ENCODE measurements around the gene HEATR5A.
"Not testable (repeated sequence)": the region's sequence is repeated elsewhere in the genome, so short reads cannot be mapped to it uniquely, and the experiment has no call there.

HEATR5A gene

DNA sequence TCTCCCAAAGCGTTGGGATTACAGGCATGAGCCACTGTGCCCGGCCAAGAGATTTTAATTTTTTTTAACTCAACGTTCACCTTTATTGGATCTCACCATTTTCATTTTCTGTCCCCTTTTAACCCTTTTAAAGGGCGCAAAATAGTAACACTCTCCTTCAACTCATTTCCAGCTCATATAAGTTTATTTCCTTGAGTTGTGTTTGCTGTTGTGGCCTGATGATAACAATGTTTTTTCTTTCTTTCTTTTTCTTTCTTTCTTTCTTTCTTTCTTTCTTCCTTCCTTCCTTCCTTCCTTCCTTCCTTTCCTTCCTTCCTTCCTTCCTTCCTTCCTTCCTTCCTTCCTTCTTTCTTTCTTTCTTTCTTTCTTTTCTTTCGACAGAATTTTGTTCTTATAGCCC lies 143.9 kb downstream of the HEATR5A start:
- H3K9ac ChIP-seq (ENCODE audit: low read length); H3K27me3 ChIP-seq (replicated peaks; ENCODE audit: control insufficient read depth, insufficient read depth, low read length); H3K4me3 ChIP-seq (ENCODE audit: low read length); H3K36me3 ChIP-seq (ENCODE audit: control insufficient read depth, insufficient read depth, low read length, severe bottlenecking); H3K9me3 ChIP-seq (ENCODE audit: control insufficient read depth, low read length); H3K4me1 ChIP-seq (ENCODE audit: control insufficient read depth, insufficient read depth, low read length); DNase-seq (ENCODE audit: low read depth): not testable (repeated sequence)

DNA sequence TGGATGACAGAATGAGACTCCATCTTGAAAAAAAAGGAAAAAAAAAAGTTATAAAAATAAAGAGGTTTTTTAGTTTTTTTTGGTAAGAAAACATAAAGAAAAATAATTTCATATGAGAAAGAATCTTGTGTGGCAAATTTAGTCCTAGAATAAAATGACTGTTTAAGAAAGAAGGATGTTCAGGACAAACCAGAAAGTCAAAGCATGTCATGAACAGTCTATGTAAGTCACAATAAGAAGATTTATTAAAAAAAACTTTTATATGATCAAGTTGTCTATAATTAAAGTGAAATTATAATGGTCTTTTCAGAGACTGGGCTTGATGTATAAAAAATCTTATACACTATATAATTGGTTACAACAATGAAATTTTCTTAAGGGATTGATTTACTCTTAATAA lies 144.6 kb downstream of the HEATR5A start:
- no peak overlapping the region for H3K4me3 ChIP-seq (ENCODE audit: low read length)
- peaks cover 4% of the 10 kb centered on the region for H3K4me1 ChIP-seq (ENCODE audit: control insufficient read depth, insufficient read depth, low read length)
- H3K27me3 ChIP-seq (replicated peaks; ENCODE audit: control insufficient read depth, insufficient read depth, low read length): no peaks in the 10 kb centered on the region
- no peaks in the 10 kb centered on the region for H3K36me3 ChIP-seq (ENCODE audit: control insufficient read depth, insufficient read depth, low read length, severe bottlenecking)
- no peak for DNase-seq (ENCODE audit: low read depth)
- peaks cover 3% of the 10 kb centered on the region for H3K9me3 ChIP-seq (ENCODE audit: control insufficient read depth, low read length)
- H3K9ac ChIP-seq (ENCODE audit: low read length): no peak overlapping the region

DNA sequence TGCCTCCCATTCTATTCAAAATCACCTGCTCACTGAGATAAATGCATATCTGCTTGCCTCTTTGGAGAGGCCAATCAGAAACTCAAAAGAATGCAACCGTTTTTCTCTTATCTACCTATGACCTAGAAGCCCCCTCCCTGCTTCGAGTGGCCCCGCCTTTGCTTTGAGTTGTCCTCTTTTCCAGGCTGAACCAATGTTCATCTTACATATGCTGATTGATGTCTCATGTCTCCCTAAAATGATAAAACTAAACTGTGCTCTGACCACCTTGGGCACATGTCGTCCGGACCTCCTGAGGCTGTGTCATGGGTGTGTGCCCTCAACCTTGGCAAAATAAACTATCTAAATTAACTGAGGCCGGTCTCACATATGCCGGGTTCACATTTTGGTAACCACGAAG lies 148.7 kb downstream of the HEATR5A start:
- DNase-seq (ENCODE audit: low read depth): no peak
- Histone ChIP-seq H3K4me3 (ENCODE audit: low read length) (no peak overlapping the region), H3K4me1 (ENCODE audit: control insufficient read depth, insufficient read depth, low read length) (peaks cover 4% of the 10 kb centered on the region), H3K27me3 (replicated peaks; ENCODE audit: control insufficient read depth, insufficient read depth, low read length) (no peaks in the 10 kb centered on the region), H3K9me3 (ENCODE audit: control insufficient read depth, low read length) (peaks cover 3% of the 10 kb centered on the region), H3K9ac (ENCODE audit: low read length) (no peak overlapping the region), H3K36me3 (ENCODE audit: control insufficient read depth, insufficient read depth, low read length, severe bottlenecking) (no peaks in the 10 kb centered on the region)

GRCh38 chr14:31270196-31270772 lies 150.1 kb downstream of the HEATR5A start:
- Histone ChIP-seq H3K4me3 (ENCODE audit: low read length) (no peak overlapping the region), H3K27me3 (replicated peaks; ENCODE audit: control insufficient read depth, insufficient read depth, low read length) (no peaks in the 10 kb centered on the region), H3K9me3 (ENCODE audit: control insufficient read depth, low read length) (peaks cover under 1% of the 10 kb centered on the region), H3K36me3 (ENCODE audit: control insufficient read depth, insufficient read depth, low read length, severe bottlenecking) (no peaks in the 10 kb centered on the region), H3K4me1 (ENCODE audit: control insufficient read depth, insufficient read depth, low read length) (peaks cover 10% of the 10 kb centered on the region), H3K9ac (ENCODE audit: low read length) (no peak overlapping the region)
- no peak for DNase-seq (ENCODE audit: low read depth)

- H3K9ac ChIP-seq (ENCODE audit: low read length): no peak overlapping the region
- no peaks in the 10 kb centered on the region for H3K9me3 ChIP-seq (ENCODE audit: control insufficient read depth, low read length)
- H3K27me3 ChIP-seq (replicated peaks; ENCODE audit: control insufficient read depth, insufficient read depth, low read length): no peaks in the 10 kb centered on the region
- no peak for DNase-seq (ENCODE audit: low read depth)
- H3K36me3 ChIP-seq (ENCODE audit: control insufficient read depth, insufficient read depth, low read length, severe bottlenecking): no peaks in the 10 kb centered on the region
- peaks cover 10% of the 10 kb centered on the region for H3K4me1 ChIP-seq (ENCODE audit: control insufficient read depth, insufficient read depth, low read length)
- H3K4me3 ChIP-seq (ENCODE audit: low read length): no peak overlapping the region
Observed at GRCh38 chr14:31269634-31270195, 150.6 kb downstream of the HEATR5A start.

GRCh38 chr14:31268216-31268615 lies 152.1 kb downstream of the HEATR5A start:
- H3K4me3 ChIP-seq (ENCODE audit: low read length): no peak overlapping the region
- DNase-seq (ENCODE audit: low read depth): peak; percentile 15
- H3K9me3 ChIP-seq (ENCODE audit: control insufficient read depth, low read length): no peaks in the 10 kb centered on the region
- no peak overlapping the region for H3K9ac ChIP-seq (ENCODE audit: low read length)
- peaks cover 18% of the 10 kb centered on the region for H3K4me1 ChIP-seq (ENCODE audit: control insufficient read depth, insufficient read depth, low read length)
- H3K27me3 ChIP-seq (replicated peaks; ENCODE audit: control insufficient read depth, insufficient read depth, low read length): no peaks in the 10 kb centered on the region
- H3K36me3 ChIP-seq (ENCODE audit: control insufficient read depth, insufficient read depth, low read length, severe bottlenecking): no peaks in the 10 kb centered on the region

- no peak for DNase-seq (ENCODE audit: low read depth)
- H3K4me3 ChIP-seq (ENCODE audit: low read length): no peak overlapping the region
- H3K36me3 ChIP-seq (ENCODE audit: control insufficient read depth, insufficient read depth, low read length, severe bottlenecking): no peaks in the 10 kb centered on the region
- no peaks in the 10 kb centered on the region for H3K9me3 ChIP-seq (ENCODE audit: control insufficient read depth, low read length)
- H3K27me3 ChIP-seq (replicated peaks; ENCODE audit: control insufficient read depth, insufficient read depth, low read length): no peaks in the 10 kb centered on the region
- H3K9ac ChIP-seq (ENCODE audit: low read length): no peak overlapping the region
- peaks cover 34% of the 10 kb centered on the region for H3K4me1 ChIP-seq (ENCODE audit: control insufficient read depth, insufficient read depth, low read length)
Observed at GRCh38 chr14:31266437-31267331, 153.7 kb downstream of the HEATR5A start.

GRCh38 chr14:31265701-31266398 lies 154.5 kb downstream of the HEATR5A start:
- H3K9me3 ChIP-seq (ENCODE audit: control insufficient read depth, low read length): no peaks in the 10 kb centered on the region
- no peak overlapping the region for H3K4me3 ChIP-seq (ENCODE audit: low read length)
- H3K27me3 ChIP-seq (replicated peaks; ENCODE audit: control insufficient read depth, insufficient read depth, low read length): no peaks in the 10 kb centered on the region
- no peak overlapping the region for H3K9ac ChIP-seq (ENCODE audit: low read length)
- peaks cover 39% of the 10 kb centered on the region for H3K4me1 ChIP-seq (ENCODE audit: control insufficient read depth, insufficient read depth, low read length)
- no peaks in the 10 kb centered on the region for H3K36me3 ChIP-seq (ENCODE audit: control insufficient read depth, insufficient read depth, low read length, severe bottlenecking)
- DNase-seq (ENCODE audit: low read depth): no peak

DNA sequence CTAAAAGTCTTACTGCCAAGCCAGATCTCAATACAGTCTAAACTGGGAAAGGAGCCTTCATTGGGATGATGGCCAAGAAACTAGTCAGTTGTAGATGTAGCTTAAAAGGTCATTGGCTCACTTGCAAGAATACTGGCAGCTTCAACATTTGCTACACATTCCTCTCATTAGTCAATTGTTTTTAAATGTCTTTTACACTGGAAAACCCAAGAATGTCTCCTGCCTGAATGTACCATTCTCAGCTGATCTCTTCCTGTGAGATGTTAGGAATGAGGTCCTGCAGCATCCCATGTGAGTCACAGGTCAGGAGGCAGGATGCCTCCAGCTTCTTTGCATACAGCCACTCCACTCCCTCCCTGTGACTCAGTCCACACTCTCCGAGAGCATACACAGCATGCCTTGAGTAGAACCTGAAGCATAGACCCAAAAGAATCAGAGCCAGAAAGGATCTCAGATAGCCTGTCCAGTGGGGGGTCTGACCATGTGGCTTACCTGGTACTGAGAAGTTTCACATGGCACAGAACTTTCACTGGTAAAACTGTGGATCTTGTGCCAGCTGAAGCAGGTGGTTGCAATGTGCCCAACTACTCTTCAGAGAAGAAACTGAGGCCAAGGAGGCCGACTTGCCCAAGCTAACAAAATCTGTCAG lies 156.7 kb downstream of the HEATR5A start:
- no peaks in the 10 kb centered on the region for H3K36me3 ChIP-seq (ENCODE audit: control insufficient read depth, insufficient read depth, low read length, severe bottlenecking)
- no peaks in the 10 kb centered on the region for H3K27me3 ChIP-seq (replicated peaks; ENCODE audit: control insufficient read depth, insufficient read depth, low read length)
- DNase-seq (ENCODE audit: low read depth): peak; percentile 95
- no peak overlapping the region for H3K4me3 ChIP-seq (ENCODE audit: low read length)
- H3K4me1 ChIP-seq (ENCODE audit: control insufficient read depth, insufficient read depth, low read length): peaks cover 39% of the 10 kb centered on the region
- H3K9me3 ChIP-seq (ENCODE audit: control insufficient read depth, low read length): no peaks in the 10 kb centered on the region
- peak overlapping the region; percentile 32 for H3K9ac ChIP-seq (ENCODE audit: low read length)

DNA sequence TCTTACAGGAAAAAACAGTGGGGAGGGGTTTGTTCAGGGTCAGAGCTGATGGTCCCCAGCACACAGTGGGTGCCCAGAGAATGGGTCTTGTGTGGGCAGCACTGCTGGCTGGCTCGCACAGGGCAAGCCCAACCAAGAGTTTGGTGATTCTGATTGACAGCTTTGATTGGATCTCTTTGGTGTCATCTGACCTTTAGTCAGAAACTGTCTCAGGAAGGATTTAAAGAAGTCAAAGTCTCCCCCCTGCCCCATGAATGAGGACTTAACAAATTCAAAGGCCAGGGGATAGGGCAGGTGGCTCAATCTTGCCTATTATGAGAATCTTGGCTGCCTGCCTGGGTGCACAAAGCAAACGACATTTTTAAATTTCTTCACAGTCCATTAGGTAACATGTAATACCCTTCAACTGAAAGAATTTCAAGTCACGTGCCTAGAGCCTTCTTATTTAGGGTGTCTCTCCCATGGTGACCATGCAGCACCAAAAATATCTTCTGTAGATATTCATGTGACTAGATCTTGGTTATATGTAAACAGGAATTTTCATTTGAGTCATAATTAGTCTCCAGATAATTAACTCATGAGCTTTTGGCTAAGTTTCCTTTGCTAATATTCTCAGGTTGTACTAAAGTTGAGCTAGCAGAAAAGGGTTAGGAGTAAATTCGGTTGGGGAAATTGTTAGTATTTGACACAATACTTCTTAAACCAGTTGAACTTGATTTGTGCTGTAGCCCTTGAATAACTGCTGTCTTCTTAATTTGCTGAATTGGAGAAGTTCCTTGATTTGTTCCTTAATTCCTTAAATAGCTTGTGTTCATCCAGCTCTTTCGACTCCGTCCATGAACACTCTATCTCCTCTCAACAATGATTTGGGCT lies 158.3 kb downstream of the HEATR5A start:
- peak; percentile 69 for DNase-seq (ENCODE audit: low read depth)

More for the DNA sequence above, 158.3 kb downstream of the HEATR5A start:
- peaks cover 39% of the 10 kb centered on the region for H3K4me1 ChIP-seq (ENCODE audit: control insufficient read depth, insufficient read depth, low read length)
- H3K9ac ChIP-seq (ENCODE audit: low read length): peak overlapping the region; percentile 53
- peak overlapping the region; percentile 47 for H3K4me3 ChIP-seq (ENCODE audit: low read length)
- H3K9me3 ChIP-seq (ENCODE audit: control insufficient read depth, low read length): no peaks in the 10 kb centered on the region
- no peaks in the 10 kb centered on the region for H3K36me3 ChIP-seq (ENCODE audit: control insufficient read depth, insufficient read depth, low read length, severe bottlenecking)
- no peaks in the 10 kb centered on the region for H3K27me3 ChIP-seq (replicated peaks; ENCODE audit: control insufficient read depth, insufficient read depth, low read length)
